Stimulated activated CD8-positive, alpha-beta memory T cell treated with anti-CD3 and anti-CD28 coated beads, Interleukin-7, amount 100 ng/mL, for 48 hours (primary cell): ENCODE data around the gene SLC66A3.
"Not testable (repeated sequence)": the region's sequence is repeated elsewhere in the genome, so short reads cannot be mapped to it uniquely, and the experiment has no call there.

Source experiments
- DNase-seq, 2 donors: peaks; one replicate each; pipeline ENCODE4 v3.0.0-alpha.2; 2020; ENCODE audit warnings: low read depth in 1 of 2; ENCODE audit errors: extremely low read depth in 1 of 2

SLC66A3 gene

GRCh38 chr2:11160731-11161455 is 5.6 kb downstream of the SLC66A3 start:
- no peak for DNase-seq

- DNase-seq: no peak
Observed at GRCh38 chr2:11161747-11162146, 6.5 kb downstream of the SLC66A3 start.

- no peak for DNase-seq
Observed at GRCh38 chr2:11163439-11164317, 8.4 kb downstream of the SLC66A3 start.

- DNase-seq: not testable (repeated sequence)
Observed at GRCh38 chr2:11165046-11165445, 9.8 kb downstream of the SLC66A3 start.

- DNase-seq: no peak
Observed at GRCh38 chr2:11166476-11166875, 11.2 kb downstream of the SLC66A3 start.

- no peak for DNase-seq
Observed at GRCh38 chr2:11168488-11168887, 13.2 kb downstream of the SLC66A3 start.

- DNase-seq: no peak
Observed at GRCh38 chr2:11169333-11169732, 14.1 kb downstream of the SLC66A3 start.

GRCh38 chr2:11174222-11174621 is 19.0 kb downstream of the SLC66A3 start:
- no peak for DNase-seq

GRCh38 chr2:11175293-11175795 is 20.1 kb downstream of the SLC66A3 start:
- no peak for DNase-seq

- DNase-seq: no peak
Observed at GRCh38 chr2:11177871-11178690, 22.8 kb downstream of the SLC66A3 start.

- DNase-seq: no peak
Observed at GRCh38 chr2:11179196-11179595, 23.9 kb downstream of the SLC66A3 start.

GRCh38 chr2:11179899-11180298 is 24.6 kb downstream of the SLC66A3 start:
- no peak for DNase-seq

- no peak for DNase-seq
Observed at GRCh38 chr2:11180653-11181052, 25.4 kb downstream of the SLC66A3 start.

GRCh38 chr2:11182951-11183350 is 27.7 kb downstream of the SLC66A3 start:
- DNase-seq: no peak

- no peak for DNase-seq
Observed at GRCh38 chr2:11186145-11186544, 30.9 kb downstream of the SLC66A3 start.

- DNase-seq: no peak
Observed at GRCh38 chr2:11187083-11187619, 31.9 kb downstream of the SLC66A3 start.

- no peak for DNase-seq
Observed at GRCh38 chr2:11187731-11188130, 32.5 kb downstream of the SLC66A3 start.

- no peak for DNase-seq
Observed at GRCh38 chr2:11196246-11196645, 41.0 kb downstream of the SLC66A3 start.

- no peak for DNase-seq
Observed at GRCh38 chr2:11200651-11201050, 45.4 kb downstream of the SLC66A3 start.

- DNase-seq: no peak
Observed at GRCh38 chr2:11201969-11202368, 46.7 kb downstream of the SLC66A3 start.

- DNase-seq: no peak
Observed at GRCh38 chr2:11203480-11203879, 48.2 kb downstream of the SLC66A3 start.
